ENCODE data around the gene MIOX. TPM values are rescaled to one million over a fixed set of nuclear protein-coding genes. Genes with fewer than 3 reads are reported as not detected.
A peak's percentile ranks its signal among the peaks of the same experiment; 100 is the strongest.

The MIOX gene
- total and polyA plus RNA-seq, 2 of the 13 experiments (the other 11 are each of a cell fraction or from before 2014, with no cell fraction given) = 1.5 to 2.9 TPM

DNA sequence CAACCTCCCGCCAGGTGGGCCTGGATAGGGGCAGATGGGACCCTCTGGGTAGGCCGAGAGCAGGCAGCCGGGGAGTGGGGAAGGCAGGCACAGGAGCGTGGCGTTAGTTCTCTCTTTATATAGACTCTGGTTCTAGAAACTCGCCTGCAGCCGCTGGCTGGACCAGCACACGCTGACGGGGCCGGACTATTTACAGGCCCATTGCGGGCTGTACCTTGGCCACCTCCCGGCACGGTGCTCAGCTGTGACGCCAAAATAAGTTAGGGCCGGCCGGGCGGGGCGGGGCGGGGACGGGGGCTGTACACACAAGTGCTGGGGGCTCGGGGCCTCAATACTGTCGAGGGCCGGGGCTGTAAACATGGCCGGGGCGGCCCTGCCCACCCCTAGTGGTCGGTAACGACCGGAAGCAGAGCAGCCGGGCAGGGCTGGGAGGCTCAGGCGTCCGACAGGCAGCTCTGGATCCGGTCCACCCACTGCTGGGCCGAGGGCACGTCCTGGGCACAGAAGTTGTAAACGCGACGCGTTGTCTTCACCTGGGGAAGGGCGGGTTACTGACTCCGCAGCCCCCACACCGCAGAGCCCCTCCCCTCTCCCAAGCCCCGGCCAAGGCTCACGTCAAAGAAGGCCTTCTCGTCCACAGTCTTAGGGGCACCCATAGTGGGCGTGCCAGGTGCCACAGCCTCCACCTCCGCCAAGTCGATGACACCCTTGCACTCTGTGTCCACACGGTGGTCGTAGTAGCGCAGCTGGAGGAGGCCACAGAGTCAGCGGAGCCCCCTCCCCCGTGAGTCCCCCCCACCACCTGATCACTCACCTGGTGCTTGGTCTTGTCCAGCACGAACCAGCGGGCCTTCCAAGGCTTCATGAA lies 39.7 kb upstream of the MIOX start (continued):
- TF ChIP-seq, protein P1, sequence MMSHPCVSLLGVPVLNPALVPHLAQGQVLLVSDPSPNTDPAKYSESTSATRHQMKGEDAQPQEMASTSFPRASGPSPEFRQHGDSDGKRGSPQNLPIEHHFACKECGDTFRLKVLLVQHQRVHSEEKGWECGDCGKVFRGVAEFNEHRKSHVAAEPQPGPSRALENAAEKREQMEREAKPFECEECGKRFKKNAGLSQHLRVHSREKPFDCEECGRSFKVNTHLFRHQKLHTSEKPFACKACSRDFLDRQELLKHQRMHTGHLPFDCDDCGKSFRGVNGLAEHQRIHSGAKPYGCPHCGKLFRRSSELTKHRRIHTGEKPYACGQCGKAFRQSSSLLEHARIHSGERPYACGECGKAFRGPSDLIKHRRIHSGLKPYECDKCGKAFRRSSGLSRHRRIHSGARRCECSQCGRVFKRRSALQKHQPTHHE (CRISPR knock-in tag; IDR thresholded peaks at IDR 0.05; ENCODE audit: borderline replicate concordance) = no peak
- TF ChIP-seq ZEB1 (IDR thresholded peaks at IDR 0.05; ENCODE audit: insufficient replicate concordance, low read depth) = no peak
- no peak for TF ChIP-seq ZBTB7B (CRISPR knock-in tag; IDR thresholded peaks at IDR 0.05)
- TF ChIP-seq CAMTA2 (CRISPR knock-in tag; IDR thresholded peaks at IDR 0.05; ENCODE audit: borderline replicate concordance) = no peak
- TF ChIP-seq, protein P2, sequence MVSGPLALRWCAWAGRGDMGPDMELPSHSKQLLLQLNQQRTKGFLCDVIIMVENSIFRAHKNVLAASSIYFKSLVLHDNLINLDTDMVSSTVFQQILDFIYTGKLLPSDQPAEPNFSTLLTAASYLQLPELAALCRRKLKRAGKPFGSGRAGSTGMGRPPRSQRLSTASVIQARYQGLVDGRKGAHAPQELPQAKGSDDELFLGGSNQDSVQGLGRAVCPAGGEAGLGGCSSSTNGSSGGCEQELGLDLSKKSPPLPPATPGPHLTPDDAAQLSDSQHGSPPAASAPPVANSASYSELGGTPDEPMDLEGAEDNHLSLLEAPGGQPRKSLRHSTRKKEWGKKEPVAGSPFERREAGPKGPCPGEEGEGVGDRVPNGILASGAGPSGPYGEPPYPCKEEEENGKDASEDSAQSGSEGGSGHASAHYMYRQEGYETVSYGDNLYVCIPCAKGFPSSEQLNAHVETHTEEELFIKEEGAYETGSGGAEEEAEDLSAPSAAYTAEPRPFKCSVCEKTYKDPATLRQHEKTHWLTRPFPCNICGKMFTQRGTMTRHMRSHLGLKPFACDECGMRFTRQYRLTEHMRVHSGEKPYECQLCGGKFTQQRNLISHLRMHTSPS (CRISPR knock-in tag; IDR thresholded peaks at IDR 0.05; ENCODE audit: low read depth) = no peak
- TF ChIP-seq AKAP8 (CRISPR knock-in tag; IDR thresholded peaks at IDR 0.05) = peak; percentile 79; the same call in 1 of the 2 replicates
- TF ChIP-seq KDM6A (CRISPR knock-in tag; IDR thresholded peaks at IDR 0.05; ENCODE audit: low read depth) = no peak
- TF ChIP-seq, protein P3, sequence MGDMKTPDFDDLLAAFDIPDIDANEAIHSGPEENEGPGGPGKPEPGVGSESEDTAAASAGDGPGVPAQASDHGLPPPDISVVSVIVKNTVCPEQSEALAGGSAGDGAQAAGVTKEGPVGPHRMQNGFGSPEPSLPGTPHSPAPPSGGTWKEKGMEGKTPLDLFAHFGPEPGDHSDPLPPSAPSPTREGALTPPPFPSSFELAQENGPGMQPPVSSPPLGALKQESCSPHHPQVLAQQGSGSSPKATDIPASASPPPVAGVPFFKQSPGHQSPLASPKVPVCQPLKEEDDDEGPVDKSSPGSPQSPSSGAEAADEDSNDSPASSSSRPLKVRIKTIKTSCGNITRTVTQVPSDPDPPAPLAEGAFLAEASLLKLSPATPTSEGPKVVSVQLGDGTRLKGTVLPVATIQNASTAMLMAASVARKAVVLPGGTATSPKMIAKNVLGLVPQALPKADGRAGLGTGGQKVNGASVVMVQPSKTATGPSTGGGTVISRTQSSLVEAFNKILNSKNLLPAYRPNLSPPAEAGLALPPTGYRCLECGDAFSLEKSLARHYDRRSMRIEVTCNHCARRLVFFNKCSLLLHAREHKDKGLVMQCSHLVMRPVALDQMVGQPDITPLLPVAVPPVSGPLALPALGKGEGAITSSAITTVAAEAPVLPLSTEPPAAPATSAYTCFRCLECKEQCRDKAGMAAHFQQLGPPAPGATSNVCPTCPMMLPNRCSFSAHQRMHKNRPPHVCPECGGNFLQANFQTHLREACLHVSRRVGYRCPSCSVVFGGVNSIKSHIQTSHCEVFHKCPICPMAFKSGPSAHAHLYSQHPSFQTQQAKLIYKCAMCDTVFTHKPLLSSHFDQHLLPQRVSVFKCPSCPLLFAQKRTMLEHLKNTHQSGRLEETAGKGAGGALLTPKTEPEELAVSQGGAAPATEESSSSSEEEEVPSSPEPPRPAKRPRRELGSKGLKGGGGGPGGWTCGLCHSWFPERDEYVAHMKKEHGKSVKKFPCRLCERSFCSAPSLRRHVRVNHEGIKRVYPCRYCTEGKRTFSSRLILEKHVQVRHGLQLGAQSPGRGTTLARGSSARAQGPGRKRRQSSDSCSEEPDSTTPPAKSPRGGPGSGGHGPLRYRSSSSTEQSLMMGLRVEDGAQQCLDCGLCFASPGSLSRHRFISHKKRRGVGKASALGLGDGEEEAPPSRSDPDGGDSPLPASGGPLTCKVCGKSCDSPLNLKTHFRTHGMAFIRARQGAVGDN (CRISPR knock-in tag; IDR thresholded peaks at IDR 0.05) = 0 out of 2 replicates have a peak, but pooled peaks have one; percentile 5
- no peak for TF ChIP-seq ELF4 (CRISPR knock-in tag; IDR thresholded peaks at IDR 0.05; ENCODE audit: borderline replicate concordance)
- TF ChIP-seq, protein P4, sequence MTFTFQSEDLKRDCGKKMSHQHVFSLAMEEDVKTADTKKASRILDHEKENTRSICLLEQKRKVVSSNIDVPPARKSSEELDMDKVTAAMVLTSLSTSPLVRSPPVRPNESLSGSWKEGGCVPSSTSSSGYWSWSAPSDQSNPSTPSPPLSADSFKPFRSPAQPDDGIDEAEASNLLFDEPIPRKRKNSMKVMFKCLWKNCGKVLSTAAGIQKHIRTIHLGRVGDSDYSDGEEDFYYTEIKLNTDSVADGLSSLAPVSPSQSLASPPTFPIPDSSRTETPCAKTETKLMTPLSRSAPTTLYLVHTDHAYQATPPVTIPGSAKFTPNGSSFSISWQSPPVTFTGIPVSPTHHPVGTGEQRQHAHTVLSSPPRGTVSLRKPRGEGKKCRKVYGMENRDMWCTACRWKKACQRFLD (CRISPR knock-in tag; IDR thresholded peaks at IDR 0.05; ENCODE audit: borderline replicate concordance) = no peak
- TF ChIP-seq, protein P5, sequence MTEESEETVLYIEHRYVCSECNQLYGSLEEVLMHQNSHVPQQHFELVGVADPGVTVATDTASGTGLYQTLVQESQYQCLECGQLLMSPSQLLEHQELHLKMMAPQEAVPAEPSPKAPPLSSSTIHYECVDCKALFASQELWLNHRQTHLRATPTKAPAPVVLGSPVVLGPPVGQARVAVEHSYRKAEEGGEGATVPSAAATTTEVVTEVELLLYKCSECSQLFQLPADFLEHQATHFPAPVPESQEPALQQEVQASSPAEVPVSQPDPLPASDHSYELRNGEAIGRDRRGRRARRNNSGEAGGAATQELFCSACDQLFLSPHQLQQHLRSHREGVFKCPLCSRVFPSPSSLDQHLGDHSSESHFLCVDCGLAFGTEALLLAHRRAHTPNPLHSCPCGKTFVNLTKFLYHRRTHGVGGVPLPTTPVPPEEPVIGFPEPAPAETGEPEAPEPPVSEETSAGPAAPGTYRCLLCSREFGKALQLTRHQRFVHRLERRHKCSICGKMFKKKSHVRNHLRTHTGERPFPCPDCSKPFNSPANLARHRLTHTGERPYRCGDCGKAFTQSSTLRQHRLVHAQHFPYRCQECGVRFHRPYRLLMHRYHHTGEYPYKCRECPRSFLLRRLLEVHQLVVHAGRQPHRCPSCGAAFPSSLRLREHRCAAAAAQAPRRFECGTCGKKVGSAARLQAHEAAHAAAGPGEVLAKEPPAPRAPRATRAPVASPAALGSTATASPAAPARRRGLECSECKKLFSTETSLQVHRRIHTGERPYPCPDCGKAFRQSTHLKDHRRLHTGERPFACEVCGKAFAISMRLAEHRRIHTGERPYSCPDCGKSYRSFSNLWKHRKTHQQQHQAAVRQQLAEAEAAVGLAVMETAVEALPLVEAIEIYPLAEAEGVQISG (CRISPR knock-in tag; IDR thresholded peaks at IDR 0.05) = no peak
- no peak for TF ChIP-seq ZNF546 (CRISPR knock-in tag; conservative IDR thresholded peaks at IDR 0.05)
- no peak for TF ChIP-seq ZNF883 (CRISPR knock-in tag; IDR thresholded peaks at IDR 0.05; ENCODE audit: not compliant biosample characterization)
- TF ChIP-seq, protein P6, sequence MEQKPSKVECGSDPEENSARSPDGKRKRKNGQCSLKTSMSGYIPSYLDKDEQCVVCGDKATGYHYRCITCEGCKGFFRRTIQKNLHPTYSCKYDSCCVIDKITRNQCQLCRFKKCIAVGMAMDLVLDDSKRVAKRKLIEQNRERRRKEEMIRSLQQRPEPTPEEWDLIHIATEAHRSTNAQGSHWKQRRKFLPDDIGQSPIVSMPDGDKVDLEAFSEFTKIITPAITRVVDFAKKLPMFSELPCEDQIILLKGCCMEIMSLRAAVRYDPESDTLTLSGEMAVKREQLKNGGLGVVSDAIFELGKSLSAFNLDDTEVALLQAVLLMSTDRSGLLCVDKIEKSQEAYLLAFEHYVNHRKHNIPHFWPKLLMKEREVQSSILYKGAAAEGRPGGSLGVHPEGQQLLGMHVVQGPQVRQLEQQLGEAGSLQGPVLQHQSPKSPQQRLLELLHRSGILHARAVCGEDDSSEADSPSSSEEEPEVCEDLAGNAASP (CRISPR knock-in tag; IDR thresholded peaks at IDR 0.05; ENCODE audit: borderline replicate concordance) = no peak
